SK-N-SH treated with all-trans-retinoic acid at 6 μM for 48 hours (cell line): ENCODE measurements around the gene PTER.

Experiments
- BACH2 ChIP-seq: fragments of 250-450 bp; sonication (Bioruptor Pico); IDR thresholded peaks from 2 replicates; pipeline ENCODE4 v1.9.0; 2021; ENCODE audit warnings: mild to moderate bottlenecking, borderline replicate concordance
- CSDC2 ChIP-seq: fragments of 250-450 bp; sonication (Bioruptor Pico); IDR thresholded peaks from 2 replicates; pipeline ENCODE4 v1.5.0; 2020; ENCODE audit warnings: mild to moderate bottlenecking, moderate library complexity
- GLIS3 ChIP-seq: fragments of 250-450 bp; sonication (Bioruptor Pico); IDR thresholded peaks from 2 replicates; pipeline ENCODE4 v1.5.0; 2020; ENCODE audit warnings: mild to moderate bottlenecking, moderate library complexity
- RARB ChIP-seq: fragments of 250-450 bp; sonication (Bioruptor Pico); IDR thresholded peaks from 2 replicates; pipeline ENCODE4 v1.8.0; 2021; ENCODE audit warnings: mild to moderate bottlenecking, moderate library complexity
- TCF4 ChIP-seq: fragments of 250-450 bp; sonication (Bioruptor Pico); IDR thresholded peaks from 2 replicates; pipeline ENCODE4 v1.8.0; 2021; ENCODE audit warnings: mild to moderate bottlenecking, moderate library complexity, borderline replicate concordance
- ZC3H10 ChIP-seq: fragments of 250-450 bp; sonication (Bioruptor Pico); IDR thresholded peaks from 2 replicates; pipeline ENCODE4 v1.5.1; 2021; ENCODE audit warnings: mild to moderate bottlenecking, moderate library complexity
- ZFP3 ChIP-seq: fragments of 250-450 bp; sonication (Bioruptor Pico); IDR thresholded peaks from 2 replicates; pipeline ENCODE4 v1.5.0; 2020; ENCODE audit warnings: mild to moderate bottlenecking, moderate library complexity
- ZFP30 ChIP-seq: fragments of 450-650 bp; formaldehyde crosslinking; IDR thresholded peaks from 2 replicates; pipeline ENCODE4 v1.5.0; 2022; ENCODE audit warnings: mild to moderate bottlenecking, moderate library complexity
- ZNF70 ChIP-seq: fragments of 450-650 bp; formaldehyde crosslinking; IDR thresholded peaks from 2 replicates; pipeline ENCODE4 v1.5.0; 2020; ENCODE audit warnings: mild to moderate bottlenecking, moderate library complexity
- TF ChIP-seq, protein P1 (sequence below): fragments of 250-450 bp; sonication (Bioruptor Pico); IDR thresholded peaks from 2 replicates; pipeline ENCODE4 v1.5.1; 2020; ENCODE audit warnings: low read depth, mild to moderate bottlenecking, moderate library complexity
- TF ChIP-seq, protein P2 (sequence below): fragments of 250-450 bp; sonication (Bioruptor Pico); IDR thresholded peaks from 2 replicates; pipeline ENCODE4 v1.8.0; 2020; ENCODE audit warnings: mild to moderate bottlenecking, moderate library complexity, borderline replicate concordance
- TF ChIP-seq, protein P3 (sequence below): fragments of 250-450 bp; sonication (Bioruptor Pico); IDR thresholded peaks from 2 replicates; pipeline ENCODE4 v1.8.0; 2021; ENCODE audit warnings: low read depth, mild to moderate bottlenecking, moderate library complexity, borderline replicate concordance

DNA sequence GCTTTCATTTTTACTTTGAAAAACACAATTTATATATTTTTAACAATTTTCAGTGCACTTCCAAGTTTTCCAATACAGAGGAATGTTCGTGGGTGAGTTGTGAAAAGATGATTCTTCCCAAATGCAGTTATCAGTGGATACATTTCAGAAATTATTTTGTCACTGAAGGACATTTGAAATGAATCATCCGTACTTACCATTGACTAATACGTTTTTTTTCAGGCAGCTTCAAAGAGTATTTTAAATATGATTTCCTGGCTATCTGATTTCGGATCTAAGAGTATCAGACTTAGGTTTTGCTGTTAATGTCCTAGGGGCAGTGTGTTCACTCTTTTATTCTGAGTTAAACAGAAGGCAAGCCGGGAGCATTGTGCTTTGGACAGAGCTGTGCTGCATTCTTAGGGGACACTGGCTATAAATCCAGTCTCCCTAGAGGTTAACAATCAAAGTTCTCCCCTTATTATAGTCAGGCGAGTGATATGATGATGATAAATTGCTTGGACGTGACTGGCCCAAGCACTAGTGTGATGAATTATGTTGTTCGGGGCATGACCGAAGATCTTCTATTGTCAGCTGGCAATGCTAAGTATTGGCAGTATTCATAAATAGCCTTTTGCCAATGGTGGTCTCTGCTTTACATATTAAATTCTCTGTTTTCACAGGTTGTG, 4.5 kb downstream of the PTER start:
- TF ChIP-seq, protein P1, sequence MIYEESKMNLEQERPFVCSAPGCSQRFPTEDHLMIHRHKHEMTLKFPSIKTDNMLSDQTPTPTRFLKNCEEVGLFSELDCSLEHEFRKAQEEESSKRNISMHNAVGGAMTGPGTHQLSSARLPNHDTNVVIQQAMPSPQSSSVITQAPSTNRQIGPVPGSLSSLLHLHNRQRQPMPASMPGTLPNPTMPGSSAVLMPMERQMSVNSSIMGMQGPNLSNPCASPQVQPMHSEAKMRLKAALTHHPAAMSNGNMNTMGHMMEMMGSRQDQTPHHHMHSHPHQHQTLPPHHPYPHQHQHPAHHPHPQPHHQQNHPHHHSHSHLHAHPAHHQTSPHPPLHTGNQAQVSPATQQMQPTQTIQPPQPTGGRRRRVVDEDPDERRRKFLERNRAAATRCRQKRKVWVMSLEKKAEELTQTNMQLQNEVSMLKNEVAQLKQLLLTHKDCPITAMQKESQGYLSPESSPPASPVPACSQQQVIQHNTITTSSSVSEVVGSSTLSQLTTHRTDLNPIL (CRISPR knock-in tag) = peak; percentile 47; the same call in 1 of the 2 replicates
- TF ChIP-seq BACH2 (CRISPR knock-in tag) = no peak
- TF ChIP-seq CSDC2 (CRISPR knock-in tag) = no peak
- TF ChIP-seq, protein P2, sequence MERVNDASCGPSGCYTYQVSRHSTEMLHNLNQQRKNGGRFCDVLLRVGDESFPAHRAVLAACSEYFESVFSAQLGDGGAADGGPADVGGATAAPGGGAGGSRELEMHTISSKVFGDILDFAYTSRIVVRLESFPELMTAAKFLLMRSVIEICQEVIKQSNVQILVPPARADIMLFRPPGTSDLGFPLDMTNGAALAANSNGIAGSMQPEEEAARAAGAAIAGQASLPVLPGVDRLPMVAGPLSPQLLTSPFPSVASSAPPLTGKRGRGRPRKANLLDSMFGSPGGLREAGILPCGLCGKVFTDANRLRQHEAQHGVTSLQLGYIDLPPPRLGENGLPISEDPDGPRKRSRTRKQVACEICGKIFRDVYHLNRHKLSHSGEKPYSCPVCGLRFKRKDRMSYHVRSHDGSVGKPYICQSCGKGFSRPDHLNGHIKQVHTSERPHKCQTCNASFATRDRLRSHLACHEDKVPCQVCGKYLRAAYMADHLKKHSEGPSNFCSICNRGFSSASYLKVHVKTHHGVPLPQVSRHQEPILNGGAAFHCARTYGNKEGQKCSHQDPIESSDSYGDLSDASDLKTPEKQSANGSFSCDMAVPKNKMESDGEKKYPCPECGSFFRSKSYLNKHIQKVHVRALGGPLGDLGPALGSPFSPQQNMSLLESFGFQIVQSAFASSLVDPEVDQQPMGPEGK (CRISPR knock-in tag) = no peak
- no peak for TF ChIP-seq GLIS3 (CRISPR knock-in tag)
- no peak for TF ChIP-seq ZFP30 (CRISPR knock-in tag)
- no peak for TF ChIP-seq ZC3H10 (CRISPR knock-in tag)
- no peak for TF ChIP-seq TCF4 (CRISPR knock-in tag)
- TF ChIP-seq ZFP3 (CRISPR knock-in tag) = no peak
- TF ChIP-seq, protein P3, sequence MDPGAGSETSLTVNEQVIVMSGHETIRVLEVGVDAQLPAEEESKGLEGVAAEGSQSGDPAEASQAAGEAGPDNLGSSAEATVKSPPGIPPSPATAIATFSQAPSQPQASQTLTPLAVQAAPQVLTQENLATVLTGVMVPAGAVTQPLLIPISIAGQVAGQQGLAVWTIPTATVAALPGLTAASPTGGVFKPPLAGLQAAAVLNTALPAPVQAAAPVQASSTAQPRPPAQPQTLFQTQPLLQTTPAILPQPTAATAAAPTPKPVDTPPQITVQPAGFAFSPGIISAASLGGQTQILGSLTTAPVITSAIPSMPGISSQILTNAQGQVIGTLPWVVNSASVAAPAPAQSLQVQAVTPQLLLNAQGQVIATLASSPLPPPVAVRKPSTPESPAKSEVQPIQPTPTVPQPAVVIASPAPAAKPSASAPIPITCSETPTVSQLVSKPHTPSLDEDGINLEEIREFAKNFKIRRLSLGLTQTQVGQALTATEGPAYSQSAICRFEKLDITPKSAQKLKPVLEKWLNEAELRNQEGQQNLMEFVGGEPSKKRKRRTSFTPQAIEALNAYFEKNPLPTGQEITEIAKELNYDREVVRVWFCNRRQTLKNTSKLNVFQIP = no peak
- TF ChIP-seq ZNF70 = no peak
- TF ChIP-seq RARB (CRISPR knock-in tag) = no peak
